Measurements from ENCODE around the gene TRIM46.

DNA sequence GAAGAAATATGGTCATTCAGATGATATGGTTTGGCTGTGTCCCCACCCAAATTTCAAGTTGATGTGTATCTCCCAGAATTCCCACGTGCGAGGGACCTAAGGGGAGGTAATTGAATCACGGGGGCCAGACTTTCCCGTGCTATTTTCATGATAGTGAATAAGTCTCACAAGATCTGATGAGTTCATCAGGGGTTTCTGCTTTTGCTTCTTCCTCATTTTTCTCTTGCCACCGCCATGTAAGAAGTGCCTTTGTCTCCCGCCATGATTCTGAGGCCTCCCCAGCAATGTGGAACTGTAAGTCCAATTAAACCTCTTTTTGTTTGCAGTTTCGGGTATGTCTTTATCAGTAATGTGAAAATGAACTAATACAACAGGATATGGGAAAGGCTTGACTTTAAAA lies 31.9 kb upstream of the TRIM46 start:
- TF ChIP-seq, protein P1, sequence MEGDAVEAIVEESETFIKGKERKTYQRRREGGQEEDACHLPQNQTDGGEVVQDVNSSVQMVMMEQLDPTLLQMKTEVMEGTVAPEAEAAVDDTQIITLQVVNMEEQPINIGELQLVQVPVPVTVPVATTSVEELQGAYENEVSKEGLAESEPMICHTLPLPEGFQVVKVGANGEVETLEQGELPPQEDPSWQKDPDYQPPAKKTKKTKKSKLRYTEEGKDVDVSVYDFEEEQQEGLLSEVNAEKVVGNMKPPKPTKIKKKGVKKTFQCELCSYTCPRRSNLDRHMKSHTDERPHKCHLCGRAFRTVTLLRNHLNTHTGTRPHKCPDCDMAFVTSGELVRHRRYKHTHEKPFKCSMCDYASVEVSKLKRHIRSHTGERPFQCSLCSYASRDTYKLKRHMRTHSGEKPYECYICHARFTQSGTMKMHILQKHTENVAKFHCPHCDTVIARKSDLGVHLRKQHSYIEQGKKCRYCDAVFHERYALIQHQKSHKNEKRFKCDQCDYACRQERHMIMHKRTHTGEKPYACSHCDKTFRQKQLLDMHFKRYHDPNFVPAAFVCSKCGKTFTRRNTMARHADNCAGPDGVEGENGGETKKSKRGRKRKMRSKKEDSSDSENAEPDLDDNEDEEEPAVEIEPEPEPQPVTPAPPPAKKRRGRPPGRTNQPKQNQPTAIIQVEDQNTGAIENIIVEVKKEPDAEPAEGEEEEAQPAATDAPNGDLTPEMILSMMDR (IDR thresholded peaks at IDR 0.05) = no peak
- no peak for TF ChIP-seq POLR2A (IDR thresholded peaks at IDR 0.05)
